SK-N-MC (cell line): Measurements from ENCODE around the gene TOM1.

Experiments
- EZH2 ChIP-seq: fragments of 200-600 bp; sonication (generic); IDR thresholded peaks from one replicate; pipeline ENCODE4 v1.6.1; 2017; ENCODE audit warnings: antibody characterized with exemption
- POLR2AphosphoS5 ChIP-seq: IDR thresholded peaks from 2 replicates; pipeline ENCODE4 v1.6.1; 2012; ENCODE audit warnings: mild to moderate bottlenecking, low read depth, low read length, borderline replicate concordance

GRCh38 chr22:35315141-35315854, 15.6 kb downstream of the TOM1 start:
- no peak for TF ChIP-seq POLR2AphosphoS5
- TF ChIP-seq EZH2, result no peak
